Measurements from ENCODE around the gene PRTFDC1. TPM values are rescaled to one million over a fixed set of nuclear protein-coding genes. Genes with fewer than 3 reads are reported as not detected.

The PRTFDC1 gene
- total RNA-seq = 13.5 and 22.9 TPM in 2 replicates

DNA sequence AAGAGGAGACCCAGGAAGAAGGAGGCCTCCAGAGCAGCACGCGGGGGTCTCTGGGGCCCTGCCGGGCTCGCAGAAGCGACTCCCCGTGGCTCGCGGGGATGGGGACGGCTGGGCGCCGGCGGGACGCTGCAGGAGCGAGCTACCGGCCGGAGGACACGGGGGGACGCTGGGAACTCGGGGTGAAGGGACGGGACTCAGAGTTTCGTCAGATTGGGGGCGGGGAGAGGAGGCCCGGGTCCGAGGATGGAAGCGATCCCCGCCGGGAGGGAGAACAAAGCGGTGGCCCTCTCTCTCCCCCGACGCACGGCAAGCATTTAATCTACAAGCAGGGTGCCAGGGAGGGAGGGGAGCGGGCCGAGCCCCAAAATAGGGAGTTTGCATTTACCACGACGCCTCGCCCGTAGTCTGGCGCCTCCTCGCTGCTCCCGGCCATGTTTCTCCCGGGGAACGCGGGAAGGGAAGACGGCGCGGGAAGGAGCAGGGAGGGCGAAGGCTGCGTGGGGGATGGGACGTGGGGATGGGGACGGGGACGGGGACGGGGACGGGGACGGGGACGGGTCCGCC, at the start of gene PRTFDC1:
TSS of gene PRTFDC1 (minus strand) at position 464 of the 564 bp plus-strand sequence. CDS start at position 433, 31 bp downstream.

Other genes starting within 250 kb of the PRTFDC1 start
- 121 and 124 TPM in 2 replicates for gene ARHGAP21, start 228.7 kb downstream of the PRTFDC1 start, total RNA-seq
- under 0.01 and 0.11 TPM in 2 replicates for gene ENKUR, start 63.6 kb upstream of the PRTFDC1 start, total RNA-seq
- 4.9 and 7.0 TPM in 2 replicates for gene THNSL1, start 64.0 kb upstream of the PRTFDC1 start, total RNA-seq
- under 0.01 TPM in 1 of 2 replicates, not detected in the other for gene GPR158, start 222.4 kb upstream of the PRTFDC1 start, total RNA-seq

Data from uterine smooth muscle cell (primary cell).